H1 (cell line): ENCODE results near the gene RASSF5. TPM values are rescaled to one million over a fixed set of nuclear protein-coding genes. Genes with fewer than 3 reads are reported as not detected.

Experiments used
- CTCF ChIA-PET: fragments of 300-600 bp; sonication (Branson Sonifier 250); formaldehyde crosslinking; loops from one replicate; lab custom pipeline; 2021; ENCODE audit not compliant: partially characterized antibody; lab: Charles Lee
- POLR2A ChIA-PET: fragments of 300-600 bp; sonication (Branson Sonifier 250); formaldehyde crosslinking; loops from one replicate; lab custom pipeline; 2021; ENCODE audit warnings: inconsistent platforms; ENCODE audit not compliant: partially characterized antibody; lab: Charles Lee
- DNase-seq, 2 experiments: peaks; one replicate each; pipeline versions ENCODE4 v3.0.0 to v3.0.0-alpha.2; 2010 to 2022; ENCODE audit warnings: low spot score in 2 of 2, low read depth in 1 of 2, mixed read lengths in 1 of 2
- FAIRE-seq: peaks from 2 replicates; lab custom pipeline; 2011; peaks lifted over from hg19 to GRCh38; lab: Jason Lieb, UNC
- H2AFZ ChIP-seq: 2 replicates; pipeline ENCODE4 v1.8.1; 2012; ENCODE audit warnings: low read length, inconsistent platforms
- H2AK5ac ChIP-seq: 2 replicates; pipeline ENCODE4 v1.6.1; 2013; ENCODE audit warnings: low read depth, low read length
- H2BK120ac ChIP-seq: replicated peaks from 2 replicates; pipeline ENCODE3; 2013; ENCODE audit warnings: low read depth, low read length, inconsistent platforms
- H2BK12ac ChIP-seq: 2 replicates; pipeline ENCODE4 v1.6.1; 2013; ENCODE audit warnings: low read depth, low read length
- H2BK15ac ChIP-seq: 2 replicates; pipeline ENCODE4 v1.6.1; 2013; ENCODE audit warnings: low read length
- H2BK20ac ChIP-seq: 2 replicates; pipeline ENCODE4 v1.6.1; 2013; ENCODE audit warnings: low read length
- H2BK5ac ChIP-seq: 2 replicates; pipeline ENCODE4 v1.6.1; 2013; ENCODE audit warnings: low read depth, low read length
- H3K14ac ChIP-seq: 2 replicates; pipeline ENCODE4 v1.6.1; 2013; ENCODE audit warnings: inconsistent platforms; ENCODE audit not compliant: insufficient read length
- H3K18ac ChIP-seq: 2 replicates; pipeline ENCODE4 v1.6.1; 2013; ENCODE audit warnings: low read length; ENCODE audit errors: extremely low read depth
- H3K23ac ChIP-seq: 2 replicates; pipeline ENCODE4 v1.6.1; 2013; ENCODE audit warnings: inconsistent platforms; ENCODE audit not compliant: insufficient read length
- H3K23me2 ChIP-seq: 2 replicates; pipeline ENCODE4 v1.6.1; 2013; ENCODE audit warnings: low read depth, low read length
- H3K27ac ChIP-seq: 2 replicates; pipeline ENCODE4 v1.6.1; 2011; ENCODE audit warnings: low read depth, low read length, inconsistent platforms
- H3K27me3 ChIP-seq, 4 experiments: replicated peaks in 1 of 4; 1 replicate in 1 of 4; 2 replicates in 3 of 4; pipeline versions ENCODE4 v1.6.1 to v1.8.1; 2011 to 2013; ENCODE audit warnings: low read length in 3 of 4, mild to moderate bottlenecking in 3 of 4, inconsistent platforms in 2 of 4, mixed read lengths in 2 of 4, moderate library complexity in 1 of 4; ENCODE audit not compliant: control insufficient read depth in 3 of 4, insufficient read depth in 3 of 4; ENCODE audit errors: extremely low read depth in 1 of 4
- H3K36me3 ChIP-seq, 4 experiments: 2 replicates each; pipeline versions ENCODE4 v1.6.1 to v1.8.1; 2011 to 2013; ENCODE audit warnings: mild to moderate bottlenecking in 4 of 4, low read length in 3 of 4, moderate library complexity in 2 of 4, control low read depth in 1 of 4, inconsistent platforms in 1 of 4; ENCODE audit not compliant: insufficient read depth in 4 of 4, control insufficient read depth in 2 of 4
- H3K4ac ChIP-seq: replicated peaks from 2 replicates; pipeline ENCODE3; 2013; ENCODE audit warnings: low read length, low read depth, mixed read lengths, inconsistent platforms; ENCODE audit not compliant: insufficient read length
- H3K4me1 ChIP-seq, 4 experiments: replicated peaks in 1 of 4; 1 replicate in 1 of 4; 2 replicates in 3 of 4; pipeline versions ENCODE4 v1.6.1 to v1.8.1; 2011 to 2013; ENCODE audit warnings: low read length in 3 of 4, inconsistent platforms in 2 of 4, mixed read lengths in 1 of 4; ENCODE audit not compliant: insufficient read depth in 4 of 4, control insufficient read depth in 3 of 4
- H3K4me2 ChIP-seq, 2 experiments: 2 replicates each; pipeline versions ENCODE4 v1.6.1 to v1.8.1; 2011 to 2013; ENCODE audit warnings: low read depth in 2 of 2, low read length in 2 of 2, control low read depth in 1 of 2, inconsistent platforms in 1 of 2, mild to moderate bottlenecking in 1 of 2; ENCODE audit not compliant: insufficient read depth in 1 of 2
- H3K4me3 ChIP-seq, 4 experiments: fragments of 200-600, 300-600 bp in 1 of 4; sonication (generic), shearing (Covaris generic), sonication (Bioruptor Twin) in 1 of 4; 2 replicates each; pipeline versions ENCODE4 v1.5.1 to v1.8.1; 2011 to 2016; ENCODE audit warnings: low read length in 4 of 4, low read depth in 3 of 4, control low read depth in 2 of 4, inconsistent platforms in 2 of 4, mild to moderate bottlenecking in 2 of 4, mixed read lengths in 1 of 4, moderate library complexity in 1 of 4; ENCODE audit not compliant: insufficient read depth in 2 of 4; ENCODE audit errors: extremely low read depth in 1 of 4
- H3K56ac ChIP-seq: replicated peaks from 2 replicates; pipeline ENCODE3; 2013; ENCODE audit warnings: low read depth, mild to moderate bottlenecking, mixed read lengths, low read length, inconsistent platforms; ENCODE audit not compliant: insufficient read length
- H3K79me1 ChIP-seq: 2 replicates; pipeline ENCODE4 v1.6.1; 2013; ENCODE audit warnings: low read depth, low read length, control low read depth
- H3K79me2 ChIP-seq, 2 experiments: 2 replicates each; pipeline versions ENCODE4 v1.6.1 to v1.8.1; 2012 to 2013; ENCODE audit warnings: low read length in 2 of 2, mild to moderate bottlenecking in 2 of 2, inconsistent platforms in 1 of 2; ENCODE audit not compliant: insufficient read depth in 2 of 2, control insufficient read depth in 1 of 2
- H3K9ac ChIP-seq, 4 experiments: replicated peaks in 1 of 4; 1 replicate in 1 of 4; 2 replicates in 3 of 4; pipeline versions ENCODE4 v1.6.1 to v1.8.1; 2011 to 2013; ENCODE audit warnings: low read depth in 3 of 4, low read length in 3 of 4, control low read depth in 2 of 4, mild to moderate bottlenecking in 2 of 4, moderate library complexity in 2 of 4, inconsistent platforms in 1 of 4; ENCODE audit errors: extremely low read depth in 1 of 4
- H3K9me3 ChIP-seq, 2 experiments: 2 replicates each; pipeline versions ENCODE4 v1.6.1 to v1.8.1; 2012 to 2013; ENCODE audit warnings: mild to moderate bottlenecking in 2 of 2, moderate library complexity in 2 of 2, control low read depth in 1 of 2, inconsistent platforms in 1 of 2, low read depth in 1 of 2, low read length in 1 of 2, mixed read lengths in 1 of 2; ENCODE audit not compliant: insufficient read depth in 2 of 2
- H4K20me1 ChIP-seq, 2 experiments: replicated peaks in 1 of 2; 2 replicates each; pipeline versions ENCODE3 to v1.8.1; 2011 to 2013; ENCODE audit warnings: inconsistent platforms in 2 of 2, low read length in 2 of 2, mild to moderate bottlenecking in 1 of 2; ENCODE audit not compliant: insufficient read depth in 2 of 2, control insufficient read depth in 1 of 2
- H4K5ac ChIP-seq: 2 replicates; pipeline ENCODE4 v1.6.1; 2013; ENCODE audit warnings: low read length, low read depth, mixed read lengths, inconsistent platforms; ENCODE audit not compliant: insufficient read length
- H4K8ac ChIP-seq: 2 replicates; pipeline ENCODE4 v1.8.0; 2013; ENCODE audit warnings: mild to moderate bottlenecking, moderate library complexity, low read length, inconsistent platforms; ENCODE audit not compliant: insufficient read depth; ENCODE audit errors: extremely low read depth
- H4K91ac ChIP-seq: replicated peaks from 2 replicates; pipeline ENCODE3; 2013; ENCODE audit warnings: low read length, mixed read lengths, inconsistent platforms; ENCODE audit not compliant: insufficient read length
- ATF3 ChIP-seq: IDR thresholded peaks from 2 replicates; pipeline ENCODE4 v1.6.1; 2011; ENCODE audit warnings: low read depth, mild to moderate bottlenecking, low read length; ENCODE audit not compliant: insufficient read depth
- BCL11A ChIP-seq, 2 experiments: IDR thresholded peaks; one replicate each; pipeline ENCODE4 v1.6.1; 2011; ENCODE audit warnings: low read depth in 2 of 2, low read length in 2 of 2, mild to moderate bottlenecking in 2 of 2
- CBX8 ChIP-seq: fragments of 300-800, 300-1000 bp; sonication (generic); IDR thresholded peaks from 2 replicates; pipeline ENCODE4 v1.7.1; 2016; ENCODE audit warnings: low read depth, low read length, borderline replicate concordance
- CEBPB ChIP-seq: IDR thresholded peaks from 2 replicates; pipeline ENCODE4 v1.6.1; 2012; ENCODE audit warnings: low read depth, low read length
- GABPA ChIP-seq: IDR thresholded peaks from 2 replicates; pipeline ENCODE4 v1.6.1; 2011; ENCODE audit warnings: mild to moderate bottlenecking, low read length, moderate library complexity, borderline replicate concordance; ENCODE audit not compliant: insufficient read depth
- HDAC6 ChIP-seq: IDR thresholded peaks from one replicate; pipeline ENCODE4 v1.7.1; 2012; ENCODE audit warnings: low read depth, mild to moderate bottlenecking, inconsistent platforms, low read length, moderate library complexity
- KDM5A ChIP-seq: fragments of 200-600 bp; IDR thresholded peaks from 2 replicates; pipeline ENCODE4 v1.7.1; 2012; ENCODE audit warnings: mild to moderate bottlenecking, low read length, inconsistent platforms, mixed read lengths
- MAFK ChIP-seq: IDR thresholded peaks from 2 replicates; pipeline ENCODE4 v1.6.1; 2012; ENCODE audit warnings: low read depth, mild to moderate bottlenecking, improper control_type of control experiment, low read length
- RFX5 ChIP-seq: IDR thresholded peaks from 2 replicates; pipeline ENCODE4 v1.6.1; 2011; ENCODE audit warnings: low read depth, low read length, improper control_type of control experiment, borderline replicate concordance
- USF2 ChIP-seq: IDR thresholded peaks from 2 replicates; pipeline ENCODE4 v1.6.1; 2011; ENCODE audit warnings: low read length, improper control_type of control experiment
- WGBS, 2 experiments: shearing (Covaris generic) in 1 of 2; methylation state at CpG; one replicate each; pipeline versions ENCODE4 v1.1.6 to v1.1.7; 2013 to 2015; ENCODE audit warnings: low lambda C conversion rate in 2 of 2, mixed read lengths in 2 of 2, inconsistent platforms in 1 of 2, low coverage in 1 of 2, missing lambda C conversion rate in 1 of 2; ENCODE audit not compliant: insufficient replicate concordance in 2 of 2, insufficient coverage in 1 of 2, insufficient read length in 1 of 2; ENCODE audit errors: extremely low coverage in 1 of 2, missing lambda C conversion rate in 1 of 2; 5-methylcytosine and 5-hydroxymethylcytosine counted together
- polyA plus RNA-seq, 7 experiments: library from polyadenylated mRNA; depleted of rRNA in 3 of 7; stranded (reverse) in 5 of 7; unstranded in 2 of 7; fragments of >200 nt in 5 of 7; fragments of 200-250 nt in 2 of 7; gene quantifications; 1 replicate in 5 of 7; 2 replicates in 1 of 7; 4 replicates in 1 of 7; pipeline versions ENCODE4 v1.2.1 to v1.2.3, GENCODE V29; 2011 to 2013; ENCODE audit warnings: missing spikeins in 2 of 7, mixed read lengths in 2 of 7
- total RNA-seq: library from RNA; stranded (reverse); fragmentation: NEBNext Ultra II Directional; extraction: Animal tissue kit (Norgen Biotek cat#: 25700); gene quantifications from 2 replicates; pipeline ENCODE4 v1.2.1, GENCODE V29; 2021

Gene RASSF5
- total and polyA plus RNA-seq, 2 of the 8 experiments (the other 6 are each of a cell fraction or from before 2014, with no cell fraction given): 0.82 to 1.8 TPM

GRCh38 chr1:206512851-206513180, 5.5 kb downstream of the RASSF5 start:
- Histone ChIP-seq H4K5ac (no peak overlapping the region), H3K14ac (no peak overlapping the region), H3K56ac (no peak overlapping the region), H2AK5ac (no peak overlapping the region), H3K4ac (no peak overlapping the region), H2BK12ac (no peak overlapping the region), H3K9ac (no peak overlapping the region), H2BK20ac (no peak overlapping the region), H4K8ac (no peak overlapping the region), H3K18ac (no peak overlapping the region; the same call in 1 of the 2 replicates), H3K23me2 (peaks cover 4% of the 10 kb centered on the region; the same call in 1 of the 2 replicates), H3K27me3 (peaks cover 4 to 24% (median 18%) of the 10 kb centered on the region in 4 experiments), H3K36me3 (no peaks in the 10 kb centered on the region), H2BK15ac (no peak overlapping the region), H4K91ac (no peak overlapping the region), H3K4me1 (peaks cover 3 to 19% (median 6%) of the 10 kb centered on the region in 4 experiments; a peak in 6 of 7 replicates), H2BK120ac (no peak overlapping the region), H3K4me3 (no peak overlapping the region), H3K79me2 (no peaks in the 10 kb centered on the region), H3K9me3 (no peaks in the 10 kb centered on the region), H2BK5ac (no peak overlapping the region), H3K4me2 (no peak overlapping the region; a peak in 1 of 4 replicates), H3K23ac (no peak overlapping the region), H3K79me1 (no peaks in the 10 kb centered on the region), H2AFZ (no peak overlapping the region), H4K20me1 (peaks cover 2 to 5% of the 10 kb centered on the region in 2 experiments), H3K27ac (no peak overlapping the region)
- no peak for DNase-seq
- CTCF ChIA-PET: interaction anchor here (1.0 to 2.3 kb wide), 8 partner anchors 9 to 70 kb away, joined by 3 to 10 read pairs (median 6); no protein-coding TSS in a partner anchor
- FAIRE-seq: no peak
- TF ChIP-seq BCL11A (IDR thresholded peaks at IDR 0.05; ENCODE audit: low read depth in 2 of 2, low read length in 2 of 2): no peak
- no peak for TF ChIP-seq MAFK
- TF ChIP-seq HDAC6: no peak
- no peak for TF ChIP-seq USF2
- no peak for TF ChIP-seq ATF3
- no peak for TF ChIP-seq CEBPB
- TF ChIP-seq KDM5A: no peak
- no peak for TF ChIP-seq GABPA
- no peak for TF ChIP-seq CBX8
- no peak for TF ChIP-seq RFX5
- WGBS, 2 experiments: 81% methylated on average over 4 of the region's 4 CpGs; no CpG with 5 or more reads in 1 of the 2 experiments
- POLR2A ChIA-PET: no interaction called here
